Heart left ventricle (tissue), 13 donors: Measurements from ENCODE around the gene SH3RF3.

ENCODE experiments used
- POLR2A ChIP-seq, 2 donors: fragments of 450-650 bp; IDR thresholded peaks; one replicate each; pipeline ENCODE4 v1.6.1; 2017; ENCODE audit warnings: antibody characterized with exemption in 2 of 2, mild to moderate bottlenecking in 2 of 2, moderate library complexity in 2 of 2
- TF ChIP-seq, protein P1 (sequence below), 12 donors: fragments of 200-600 bp; sonication (generic) in 4 of 12; IDR thresholded peaks; one replicate each; pipeline versions ENCODE4 v1.5.0 to v1.8.0; 2018 to 2022; ENCODE audit warnings: antibody characterized with exemption in 12 of 12, mild to moderate bottlenecking in 5 of 12
- donor health status: ischemic (EF 13 %, LVEDD 7.1; RV severe dilation, severe dysfunction).
- donor health status: DM: no; HTN: yes; CAD: no.
- donor health status: DM: no; HTN: no; CAD: no.
- donor health status: ischemic (EF 25% LVEDD 6.9; RV normal size, moderate dysfunction).
- donor health status: ischemic (EF 25% LVEDD 5.7; RV mildly dilated, moderate dysfunction).
- donor health status: ischemic (EF 35%, LVEDD 5.7; RV mildly dilated, moderate dysfunction).
- donor health status: nonischemic (EF 11% LVEDD 7.7; RV severe dilation, severe dysfunction).
- donor health status: DM: yes; HTN: yes; CAD: no.
- donor health status: PGD.
- donor health status: ischemic (EF 29% LVEDD 5.4; RV normal size, mild dysfunction).
- donor health status: nonischemic (EF 23%, LVEDD 6.1; RV moderate dilation, normal function).

GRCh38 chr2:109214651-109215371 is 85.8 kb downstream of the SH3RF3 start:
- no peak for TF ChIP-seq POLR2A (IDR thresholded peaks at IDR 0.05)
- TF ChIP-seq, protein P1, sequence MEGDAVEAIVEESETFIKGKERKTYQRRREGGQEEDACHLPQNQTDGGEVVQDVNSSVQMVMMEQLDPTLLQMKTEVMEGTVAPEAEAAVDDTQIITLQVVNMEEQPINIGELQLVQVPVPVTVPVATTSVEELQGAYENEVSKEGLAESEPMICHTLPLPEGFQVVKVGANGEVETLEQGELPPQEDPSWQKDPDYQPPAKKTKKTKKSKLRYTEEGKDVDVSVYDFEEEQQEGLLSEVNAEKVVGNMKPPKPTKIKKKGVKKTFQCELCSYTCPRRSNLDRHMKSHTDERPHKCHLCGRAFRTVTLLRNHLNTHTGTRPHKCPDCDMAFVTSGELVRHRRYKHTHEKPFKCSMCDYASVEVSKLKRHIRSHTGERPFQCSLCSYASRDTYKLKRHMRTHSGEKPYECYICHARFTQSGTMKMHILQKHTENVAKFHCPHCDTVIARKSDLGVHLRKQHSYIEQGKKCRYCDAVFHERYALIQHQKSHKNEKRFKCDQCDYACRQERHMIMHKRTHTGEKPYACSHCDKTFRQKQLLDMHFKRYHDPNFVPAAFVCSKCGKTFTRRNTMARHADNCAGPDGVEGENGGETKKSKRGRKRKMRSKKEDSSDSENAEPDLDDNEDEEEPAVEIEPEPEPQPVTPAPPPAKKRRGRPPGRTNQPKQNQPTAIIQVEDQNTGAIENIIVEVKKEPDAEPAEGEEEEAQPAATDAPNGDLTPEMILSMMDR (IDR thresholded peaks at IDR 0.05) = no peak
